Stimulated activated CD4-positive, alpha-beta T cell treated with anti-CD3 and anti-CD28 coated beads, Interleukin-1b, Interleukin-23, amount 100 ng/mL, for 1 hour (primary cell): ENCODE measurements around the gene ZNF845.
A peak's percentile ranks its signal among the peaks of the same experiment; 100 is the strongest.
"Not testable (repeated sequence)": the region's sequence is repeated elsewhere in the genome, so short reads cannot be mapped to it uniquely, and the experiment has no call there.

Experiments
- DNase-seq, 2 donors: peaks; one replicate each; pipeline ENCODE4 v3.0.0-alpha.2; 2020; ENCODE audit warnings: low read depth in 2 of 2

The ZNF845 gene

GRCh38 chr19:53381376-53381775 is 47.8 kb downstream of the ZNF845 start:
- DNase-seq, result no peak

- no peak for DNase-seq
Measured at GRCh38 chr19:53388168-53388567, 54.6 kb downstream of the ZNF845 start.

- no peak for DNase-seq
Measured at GRCh38 chr19:53388904-53389303, 55.4 kb downstream of the ZNF845 start.

- no peak for DNase-seq
Measured at GRCh38 chr19:53389571-53389970, 56.0 kb downstream of the ZNF845 start.

- DNase-seq, result no peak
Measured at GRCh38 chr19:53389978-53390377, 56.4 kb downstream of the ZNF845 start.

- no peak for DNase-seq
Measured at GRCh38 chr19:53394522-53394973, 61.0 kb downstream of the ZNF845 start.

- peak; percentile 92 to 93 for DNase-seq
Measured at GRCh38 chr19:53394974-53395839, 61.7 kb downstream of the ZNF845 start, which contains the start of gene ZNF765. Gene ZNF765 (plus strand): TSS chr19:53395149. CDS start chr19:53398016, 2,867 bp downstream.

GRCh38 chr19:53395840-53396524 is 62.4 kb downstream of the ZNF845 start:
- DNase-seq, result not testable (repeated sequence)

GRCh38 chr19:53396525-53396868 is 62.9 kb downstream of the ZNF845 start:
- DNase-seq, result no peak

GRCh38 chr19:53397918-53398317 is 64.4 kb downstream of the ZNF845 start:
- DNase-seq, result not testable (repeated sequence)
